ENCODE data around the gene NAA20.

The NAA20 gene

GRCh38 chr20:20010639-20011500 is 6.3 kb upstream of the NAA20 start:
- TF ChIP-seq ZFX (IDR thresholded peaks at IDR 0.05) (no peak), CTCF (conservative IDR thresholded peaks at IDR 0.05) (no peak)
- no peak overlapping the region for H3K27ac ChIP-seq

- no peak for TF ChIP-seq ZFX (IDR thresholded peaks at IDR 0.05)
- TF ChIP-seq CTCF (conservative IDR thresholded peaks at IDR 0.05): no peak
- no peak overlapping the region for H3K27ac ChIP-seq
These were observed 4.6 kb upstream of the NAA20 start for GRCh38 chr20:20012541-20012940.

- H3K27ac ChIP-seq: no peak overlapping the region
- TF ChIP-seq ZFX (IDR thresholded peaks at IDR 0.05) (no peak), CTCF (conservative IDR thresholded peaks at IDR 0.05) (no peak)
These were observed 2.5 kb upstream of the NAA20 start for GRCh38 chr20:20014659-20015058.

- peak overlapping the region; percentile 96 for H3K27ac ChIP-seq
- TF ChIP-seq ZFX (IDR thresholded peaks at IDR 0.05) (no peak), CTCF (conservative IDR thresholded peaks at IDR 0.05) (no peak)
These were observed 653 bp downstream of the NAA20 start for GRCh38 chr20:20017844-20018185.

- H3K27ac ChIP-seq: peak overlapping the region; percentile 96
- no peak for TF ChIP-seq CTCF (conservative IDR thresholded peaks at IDR 0.05)
- TF ChIP-seq ZFX (IDR thresholded peaks at IDR 0.05): no peak
These were observed 1.2 kb downstream of the NAA20 start for GRCh38 chr20:20018366-20018765.

- peak overlapping the region; percentile 96 for H3K27ac ChIP-seq
- TF ChIP-seq ZFX (IDR thresholded peaks at IDR 0.05): no peak
- TF ChIP-seq CTCF (conservative IDR thresholded peaks at IDR 0.05): no peak
These were observed 2.0 kb downstream of the NAA20 start for GRCh38 chr20:20019123-20019522.

- TF ChIP-seq CTCF (conservative IDR thresholded peaks at IDR 0.05) (no peak), ZFX (IDR thresholded peaks at IDR 0.05) (no peak)
- peak overlapping the region; percentile 33; the same call in 1 of the 2 replicates for H3K27ac ChIP-seq
These were observed 3.7 kb downstream of the NAA20 start for GRCh38 chr20:20020908-20021307.
